KBM-7 (cell line): Measurements from ENCODE around the gene SNX21.
"Not testable (repeated sequence)": the region's sequence is repeated elsewhere in the genome, so short reads cannot be mapped to it uniquely, and the experiment has no call there.

Experiments used
- DNase-seq: peaks from one replicate; pipeline ENCODE4 v3.0.0-alpha.2; 2015
- in situ Hi-C: fragments of 300-500 bp; cut with MboI; formaldehyde crosslinking; loops from 2 replicates; pipeline ENCODE4 v1.14.3; 2020; ENCODE audit warnings: low sequenced_read_pairs, low pct_unique_long_range_greater_than_20kb, mixed read lengths

Gene SNX21

GRCh38 chr20:45867819-45868176, 34.2 kb downstream of the SNX21 start:
- DNase-seq, result no peak
- in situ Hi-C loops, result no loop called here

- in situ Hi-C loops, result no loop called here
- no peak for DNase-seq
Observed at GRCh38 chr20:45872626-45873025, 39.0 kb downstream of the SNX21 start.

DNA sequence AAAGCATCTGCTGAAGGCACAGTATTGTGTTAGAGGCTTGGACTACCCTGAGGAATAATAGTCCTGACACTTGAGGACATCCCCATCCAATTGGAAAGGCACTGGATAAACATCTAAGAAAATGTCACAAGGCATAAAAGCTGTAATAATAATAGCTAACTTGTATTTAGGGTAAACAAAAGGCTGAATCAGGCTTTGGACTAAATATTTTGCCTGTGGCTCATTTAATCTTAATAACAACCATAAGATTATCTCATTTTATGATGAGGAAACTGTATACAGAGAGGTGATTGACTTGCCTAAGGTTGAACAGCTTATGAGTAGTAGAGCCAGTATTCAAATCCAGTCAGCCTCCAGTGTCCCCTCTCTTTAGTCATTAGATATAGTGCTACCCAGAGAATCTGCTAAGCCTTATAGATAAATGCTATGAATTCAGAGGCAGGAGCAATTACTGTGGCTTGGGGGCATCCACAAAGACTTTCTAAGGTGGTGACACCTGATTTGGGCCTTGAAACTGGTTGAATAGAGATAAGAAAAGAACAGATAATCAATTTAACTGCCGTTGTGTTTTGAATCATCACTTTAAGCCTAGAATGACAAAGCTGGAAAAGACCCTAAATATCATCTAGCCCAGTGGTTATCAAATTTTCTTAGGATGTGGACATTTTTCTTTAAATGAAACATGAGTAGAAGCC, 40.0 kb downstream of the SNX21 start:
- in situ Hi-C loops, result no loop called here
- no peak for DNase-seq

- in situ Hi-C loops, DNase-seq: not testable (repeated sequence)
Observed at GRCh38 chr20:45874104-45874481, 40.5 kb downstream of the SNX21 start.

DNA sequence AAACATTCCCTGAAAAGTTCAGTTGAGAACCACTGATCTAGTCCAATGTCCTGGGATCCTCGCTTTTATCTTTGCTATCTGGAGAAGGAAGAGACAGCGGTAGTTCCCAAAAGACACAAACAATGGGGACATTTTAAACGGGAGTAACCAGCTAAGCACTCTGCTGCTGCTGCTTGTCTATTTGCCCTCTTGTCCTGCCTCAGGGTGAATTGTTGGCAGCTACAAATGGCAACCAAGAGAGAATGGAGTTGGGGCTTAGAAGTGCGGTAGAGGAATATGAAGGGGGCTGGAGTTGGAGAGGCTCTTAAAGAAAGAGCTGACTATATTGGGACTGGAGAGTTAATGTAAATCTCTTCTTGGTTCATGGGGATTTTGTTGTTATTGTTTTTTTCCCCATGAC, 41.0 kb downstream of the SNX21 start:
- DNase-seq, result no peak
- in situ Hi-C loops, result no loop called here

- DNase-seq, result no peak
- in situ Hi-C loops, result no loop called here
Observed at GRCh38 chr20:45878076-45878761, 44.6 kb downstream of the SNX21 start.

GRCh38 chr20:45880988-45881788, 47.6 kb downstream of the SNX21 start, which contains the start of gene ZSWIM1:
TSS of gene ZSWIM1 (plus strand) at chr20:45881227. CDS start at chr20:45882593, 1,366 bp downstream.
- DNase-seq, result peak; percentile 99
- in situ Hi-C loops, result no loop called here

DNA sequence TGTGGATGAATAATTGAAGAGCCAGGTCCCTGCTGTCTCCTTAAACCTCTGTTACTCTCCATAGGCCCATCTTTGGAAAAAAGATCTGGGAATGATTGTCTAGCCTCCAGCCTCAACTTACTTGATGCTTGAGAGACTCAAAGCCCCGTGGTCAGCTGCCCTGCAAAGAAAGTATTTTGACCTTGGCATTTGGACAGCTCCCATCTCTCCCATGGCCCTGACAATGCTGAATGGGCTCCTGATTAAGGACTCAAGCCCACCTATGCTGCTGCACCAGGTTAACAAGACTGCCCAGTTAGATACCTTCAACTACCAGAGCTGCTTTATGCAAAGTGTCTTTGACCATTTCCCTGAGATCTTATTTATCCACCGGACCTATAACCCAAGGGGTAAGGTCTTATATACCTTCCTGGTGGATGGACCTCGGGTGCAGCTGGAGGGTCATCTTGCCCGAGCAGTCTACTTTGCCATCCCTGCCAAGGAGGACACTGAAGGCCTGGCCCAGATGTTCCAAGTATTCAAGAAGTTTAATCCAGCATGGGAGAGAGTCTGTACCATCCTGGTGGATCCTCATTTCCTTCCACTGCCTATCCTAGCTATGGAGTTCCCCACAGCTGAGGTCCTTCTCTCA, 49.0 kb downstream of the SNX21 start:
- in situ Hi-C loops, result no loop called here

DNA sequence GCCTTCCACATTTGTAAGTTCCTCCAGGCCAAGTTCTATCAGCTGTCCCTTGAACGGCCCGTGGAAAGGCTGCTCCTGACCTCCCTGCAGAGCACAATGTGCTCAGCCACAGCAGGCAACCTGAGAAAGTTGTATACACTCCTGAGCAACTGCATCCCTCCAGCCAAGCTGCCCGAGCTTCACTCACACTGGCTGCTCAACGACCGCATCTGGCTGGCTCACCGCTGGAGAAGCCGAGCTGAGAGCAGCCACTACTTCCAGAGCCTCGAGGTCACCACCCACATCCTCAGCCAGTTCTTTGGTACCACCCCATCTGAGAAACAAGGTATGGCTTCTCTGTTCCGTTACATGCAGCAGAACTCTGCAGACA, 49.5 kb downstream of the SNX21 start:
- in situ Hi-C loops, result no loop called here
- no peak for DNase-seq

More for the DNA sequence above, 49.0 kb downstream of the SNX21 start:
- DNase-seq, result no peak

- in situ Hi-C loops, result no loop called here
- no peak for DNase-seq
Observed at GRCh38 chr20:45886590-45887345, 53.2 kb downstream of the SNX21 start.

DNA sequence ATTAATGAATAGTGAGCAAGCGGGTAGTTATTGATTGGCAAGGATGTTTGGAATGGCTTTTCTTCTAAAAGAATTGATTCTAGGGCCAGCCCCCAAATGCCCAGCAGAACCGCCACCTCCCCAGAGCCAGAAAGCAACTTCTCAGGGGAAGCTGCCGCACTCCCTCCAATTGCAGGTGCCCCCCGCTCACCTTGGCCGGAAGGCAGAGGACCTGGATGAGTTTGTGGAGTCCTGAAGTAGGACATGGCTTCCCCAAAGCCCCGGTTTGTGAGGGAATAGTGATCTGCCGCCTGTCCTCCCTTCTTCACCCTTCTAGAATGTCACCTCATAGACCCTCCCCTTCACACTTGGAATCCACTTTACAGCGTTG, 53.7 kb downstream of the SNX21 start, which contains the start of gene SPATA25:
SPATA25 (minus strand) TSS at position 277 of the 370 bp plus-strand sequence; CDS start at position 245, 32 bp downstream.
- in situ Hi-C loops, result no loop called here
- DNase-seq, result no peak

DNA sequence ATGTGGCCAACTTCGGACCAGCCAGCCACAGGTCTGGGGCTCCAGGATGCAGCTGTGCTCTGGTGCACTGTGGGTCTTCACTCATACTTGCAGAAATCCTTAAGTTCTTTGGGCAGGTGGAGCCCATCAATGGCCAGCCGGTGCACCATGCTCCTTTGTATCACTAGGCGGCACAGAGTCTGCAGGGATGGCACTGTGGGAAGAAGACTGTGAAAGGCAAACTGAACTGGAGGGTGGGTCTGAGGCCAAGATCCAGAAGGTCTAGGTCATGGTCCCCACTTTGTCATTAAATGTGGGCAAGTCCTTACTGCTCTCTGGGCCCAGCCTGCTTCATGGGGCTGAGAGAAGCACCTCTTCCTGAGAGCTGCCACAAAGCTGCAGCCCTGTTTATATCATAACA, 55.1 kb downstream of the SNX21 start:
- in situ Hi-C loops, result no loop called here
- DNase-seq, result no peak

DNA sequence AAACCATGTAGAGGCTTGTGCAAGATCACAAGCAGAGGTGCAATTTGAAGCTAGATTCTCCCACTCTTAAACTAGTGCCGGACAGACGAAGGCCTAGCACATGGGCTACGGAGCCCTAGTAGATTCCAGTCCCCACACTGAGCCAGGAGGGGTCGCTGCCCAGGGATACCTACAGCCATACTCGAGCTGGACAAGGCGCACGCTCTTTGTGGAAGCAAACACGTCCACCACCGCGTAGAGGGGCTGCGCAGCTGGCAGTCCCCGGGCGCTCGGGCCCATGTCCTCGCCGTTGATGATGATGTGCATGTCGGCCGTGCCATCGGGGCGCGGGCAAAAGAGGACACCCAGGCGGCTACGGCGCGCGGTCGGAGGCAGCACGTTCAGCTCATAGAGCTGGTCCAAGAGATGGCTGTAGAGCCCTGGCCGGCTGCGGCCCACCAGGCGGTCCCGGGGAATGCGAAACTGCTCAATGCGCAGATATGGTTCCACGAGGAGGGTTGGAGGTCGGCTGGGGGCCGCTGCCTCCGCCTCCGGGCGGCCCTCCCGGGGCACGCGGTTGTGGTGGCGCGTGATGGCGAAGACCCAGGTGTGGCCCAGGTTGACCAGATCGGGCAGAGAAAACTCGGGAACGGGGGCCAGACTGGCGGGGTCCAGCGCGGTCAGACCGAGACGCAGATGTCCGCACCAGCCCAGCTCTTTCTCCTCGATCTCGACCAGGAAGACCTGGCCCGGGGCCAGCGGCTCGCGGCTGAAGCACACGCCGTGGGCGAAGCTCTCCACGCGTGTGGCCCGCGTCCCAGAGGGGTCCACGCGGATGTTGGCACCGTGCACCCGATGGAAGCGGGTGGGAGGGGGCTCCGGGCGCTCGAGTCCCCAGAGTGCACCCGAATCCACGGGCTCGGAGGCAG, 56.7 kb downstream of the SNX21 start:
- in situ Hi-C loops, result no loop called here
- no peak for DNase-seq

DNA sequence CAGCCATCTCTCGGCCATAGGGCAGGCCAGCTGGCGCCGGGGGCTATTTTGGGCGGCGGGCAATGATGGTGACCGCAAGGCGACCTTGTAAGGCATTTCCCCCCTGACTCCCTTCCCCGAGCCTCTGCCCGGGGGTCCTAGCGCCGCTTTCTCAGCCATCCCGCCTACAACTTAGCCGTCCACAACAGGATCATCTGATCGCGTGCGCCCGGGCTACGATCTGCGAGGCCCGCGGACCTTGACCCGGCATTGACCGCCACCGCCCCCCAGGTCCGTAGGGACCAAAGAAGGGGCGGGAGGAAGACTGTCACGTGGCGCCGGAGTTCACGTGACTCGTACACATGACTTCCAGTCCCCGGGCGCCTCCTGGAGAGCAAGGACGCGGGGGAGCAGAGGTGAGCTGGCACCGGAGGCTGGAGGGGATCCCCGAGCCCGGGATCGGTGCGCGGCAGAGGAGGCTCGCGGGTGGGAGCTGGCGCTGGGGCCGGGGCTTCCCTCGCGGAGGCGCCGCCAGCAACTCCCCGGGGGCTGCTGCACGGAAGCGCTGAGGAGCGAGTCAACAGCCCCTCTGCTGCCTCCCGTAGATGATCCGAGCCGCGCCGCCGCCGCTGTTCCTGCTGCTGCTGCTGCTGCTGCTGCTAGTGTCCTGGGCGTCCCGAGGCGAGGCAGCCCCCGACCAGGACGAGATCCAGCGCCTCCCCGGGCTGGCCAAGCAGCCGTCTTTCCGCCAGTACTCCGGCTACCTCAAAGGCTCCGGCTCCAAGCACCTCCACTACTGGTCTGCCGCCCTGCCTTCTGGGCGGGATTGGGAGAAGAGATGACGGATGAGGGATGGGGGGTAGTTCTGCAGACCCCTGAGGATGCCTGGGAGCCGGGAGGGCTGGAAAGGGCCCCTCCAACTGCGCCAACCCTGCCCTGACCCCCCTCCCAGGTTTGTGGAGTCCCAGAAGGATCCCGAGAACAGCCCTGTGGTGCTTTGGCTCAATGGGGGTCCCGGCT, 57.7 kb downstream of the SNX21 start, which contains the start of the genes CTSA and NEURL2:
CTSA (plus strand) TSS at position 351 of the 999 bp plus-strand sequence; CDS start at position 585, 234 bp downstream.
NEURL2 (minus strand) TSS at position 224 of the 999 bp plus-strand sequence; CDS start at position 7, 217 bp downstream.
- in situ Hi-C loops, result no loop called here
- DNase-seq, result peak; percentile 89

GRCh38 chr20:45892049-45892825, 58.6 kb downstream of the SNX21 start:
- in situ Hi-C loops, result no loop called here
- DNase-seq, result peak; percentile 22
